Measurements from ENCODE around the gene QSOX1. TPM values are rescaled to one million over a fixed set of nuclear protein-coding genes. Genes with fewer than 3 reads are reported as not detected.

QSOX1 gene, protein sequence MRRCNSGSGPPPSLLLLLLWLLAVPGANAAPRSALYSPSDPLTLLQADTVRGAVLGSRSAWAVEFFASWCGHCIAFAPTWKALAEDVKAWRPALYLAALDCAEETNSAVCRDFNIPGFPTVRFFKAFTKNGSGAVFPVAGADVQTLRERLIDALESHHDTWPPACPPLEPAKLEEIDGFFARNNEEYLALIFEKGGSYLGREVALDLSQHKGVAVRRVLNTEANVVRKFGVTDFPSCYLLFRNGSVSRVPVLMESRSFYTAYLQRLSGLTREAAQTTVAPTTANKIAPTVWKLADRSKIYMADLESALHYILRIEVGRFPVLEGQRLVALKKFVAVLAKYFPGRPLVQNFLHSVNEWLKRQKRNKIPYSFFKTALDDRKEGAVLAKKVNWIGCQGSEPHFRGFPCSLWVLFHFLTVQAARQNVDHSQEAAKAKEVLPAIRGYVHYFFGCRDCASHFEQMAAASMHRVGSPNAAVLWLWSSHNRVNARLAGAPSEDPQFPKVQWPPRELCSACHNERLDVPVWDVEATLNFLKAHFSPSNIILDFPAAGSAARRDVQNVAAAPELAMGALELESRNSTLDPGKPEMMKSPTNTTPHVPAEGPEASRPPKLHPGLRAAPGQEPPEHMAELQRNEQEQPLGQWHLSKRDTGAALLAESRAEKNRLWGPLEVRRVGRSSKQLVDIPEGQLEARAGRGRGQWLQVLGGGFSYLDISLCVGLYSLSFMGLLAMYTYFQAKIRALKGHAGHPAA
- total RNA-seq = 433 and 488 TPM in 2 replicates

DNA sequence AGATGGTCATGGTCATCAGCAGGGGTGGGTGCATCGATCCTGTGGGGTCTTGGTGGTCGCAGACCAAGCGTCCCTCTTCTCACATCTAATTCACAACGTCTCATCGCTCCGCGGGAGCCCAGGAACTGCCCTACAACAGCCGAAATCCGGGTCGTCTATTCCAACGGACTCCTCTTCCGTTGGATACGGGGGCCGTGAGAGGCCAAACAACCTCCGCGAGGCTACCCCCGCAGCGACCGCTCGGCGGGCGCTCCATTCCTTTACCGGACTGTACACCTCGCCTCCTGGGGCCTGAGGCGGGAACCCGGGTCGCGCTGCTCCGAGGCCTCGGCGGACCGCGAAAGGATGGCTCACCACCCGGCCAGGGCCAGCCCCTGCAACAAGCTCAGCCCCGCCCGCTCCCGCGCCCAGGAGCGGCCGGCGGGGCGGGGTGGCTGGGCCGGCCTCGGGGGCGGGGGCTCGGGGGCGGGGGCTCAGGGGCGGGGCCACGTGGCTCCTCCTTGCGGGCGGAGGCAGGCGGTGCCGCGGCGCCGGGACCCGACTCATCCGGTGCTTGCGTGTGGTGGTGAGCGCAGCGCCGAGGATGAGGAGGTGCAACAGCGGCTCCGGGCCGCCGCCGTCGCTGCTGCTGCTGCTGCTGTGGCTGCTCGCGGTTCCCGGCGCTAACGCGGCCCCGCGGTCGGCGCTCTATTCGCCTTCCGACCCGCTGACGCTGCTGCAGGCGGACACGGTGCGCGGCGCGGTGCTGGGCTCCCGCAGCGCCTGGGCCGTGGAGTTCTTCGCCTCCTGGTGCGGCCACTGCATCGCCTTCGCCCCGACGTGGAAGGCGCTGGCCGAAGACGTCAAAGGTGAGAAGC, at the start of gene QSOX1:
QSOX1 (plus strand) TSS at position 545 of the 857 bp plus-strand sequence; CDS start at position 584, 39 bp downstream.

DNA sequence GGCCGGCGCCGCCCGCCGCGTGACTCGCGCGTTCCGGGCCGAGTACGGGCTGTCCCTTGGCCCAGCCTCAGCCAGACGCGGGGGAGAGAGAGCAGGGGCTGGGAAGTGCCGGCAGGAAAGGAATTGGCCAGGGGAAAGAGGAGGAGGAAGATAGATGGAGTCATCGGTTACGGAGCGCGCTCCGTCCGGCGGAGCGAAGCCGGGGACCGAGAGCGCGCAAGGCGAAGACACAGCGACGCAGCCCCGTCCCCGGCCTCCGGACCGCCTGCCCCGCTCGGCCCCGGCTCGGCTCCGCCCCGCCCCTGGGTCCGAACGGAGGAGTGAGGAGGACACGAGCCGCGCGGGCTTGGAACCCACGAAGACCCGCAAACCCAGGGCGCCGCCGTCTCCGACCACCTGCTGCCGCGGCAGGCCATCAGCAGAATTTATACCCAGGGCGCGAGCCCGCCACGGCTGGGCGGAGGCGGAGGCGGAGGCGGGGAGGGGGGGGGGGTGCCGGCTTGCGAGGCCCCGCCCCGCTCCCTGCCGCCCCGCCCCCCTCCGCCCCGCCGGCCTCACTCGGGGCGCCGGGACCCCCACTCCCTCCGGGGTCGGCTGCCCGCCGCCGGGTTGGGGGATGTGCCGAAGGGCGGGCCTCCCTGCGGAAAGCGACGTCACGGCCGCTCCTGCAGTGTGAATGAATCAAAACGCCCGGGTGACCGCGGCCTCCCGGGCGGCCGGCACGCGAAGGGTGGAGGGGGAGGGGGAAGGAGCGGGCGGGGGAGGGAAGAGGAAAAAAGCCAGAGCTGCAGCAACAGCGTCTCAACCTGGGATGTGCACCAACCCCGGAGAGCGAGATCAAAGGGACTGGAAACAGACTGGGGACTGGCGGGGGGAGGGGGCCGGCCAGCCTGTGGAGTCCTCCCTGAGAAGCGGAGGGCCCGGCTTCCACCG, 75.1 kb downstream of the QSOX1 start, which contains the start of gene LHX4:
LHX4 (plus strand) TSS at position 782 of the 933 bp plus-strand sequence. CDS start 266 bp downstream, outside the sequence.

Other genes with a start within 250 kb of the QSOX1 start
- gene CEP350, start 200.1 kb upstream of the QSOX1 start, total RNA-seq = 78.9 and 93.1 TPM in 2 replicates
- gene LHX4, start 75.4 kb downstream of the QSOX1 start, total RNA-seq = under 0.01 TPM in 1 of 2 replicates, not detected in the other

Data from articular chondrocyte of knee joint (primary cell).